HG02610 (cell line): ENCODE measurements around the gene SDHAF1.

Experiments used
- ATAC-seq: cut with Tn5 transposase; IDR thresholded peaks from one replicate; pipeline ENCODE4 v1.9.1; 2021; ENCODE audit warnings: mild to moderate bottlenecking, moderate library complexity; ENCODE audit not compliant: unreplicated experiment

The SDHAF1 gene

GRCh38 chr19:35986664-35987570 lies 8.1 kb upstream of the SDHAF1 start:
- no peak for ATAC-seq

GRCh38 chr19:35987571-35987896 lies 7.5 kb upstream of the SDHAF1 start:
- ATAC-seq = no peak

- ATAC-seq = no peak
Observed at GRCh38 chr19:35988824-35989223, 6.2 kb upstream of the SDHAF1 start.

- no peak for ATAC-seq
Observed at GRCh38 chr19:35990156-35990555, 4.8 kb upstream of the SDHAF1 start.

- no peak for ATAC-seq
Observed at GRCh38 chr19:35990771-35991730, 3.9 kb upstream of the SDHAF1 start.

- no peak for ATAC-seq
Observed at GRCh38 chr19:35991731-35992450, 3.1 kb upstream of the SDHAF1 start.

- ATAC-seq = no peak
Observed at GRCh38 chr19:35992907-35993765, 1.9 kb upstream of the SDHAF1 start.

- ATAC-seq = no peak
Observed at GRCh38 chr19:35993923-35994598, 927 bp upstream of the SDHAF1 start.

- ATAC-seq = no peak
Observed at GRCh38 chr19:35996777-35997176, 1.8 kb downstream of the SDHAF1 start.

GRCh38 chr19:36001605-36002004 lies 6.6 kb downstream of the SDHAF1 start:
- ATAC-seq = no peak

- ATAC-seq = no peak
Observed at GRCh38 chr19:36003284-36003683, 8.3 kb downstream of the SDHAF1 start.

GRCh38 chr19:36006955-36007354 lies 12.0 kb downstream of the SDHAF1 start:
- ATAC-seq = no peak

GRCh38 chr19:36008336-36008978 lies 13.5 kb downstream of the SDHAF1 start, which contains the start of gene SYNE4:
SYNE4 (minus strand) TSS chr19:36008813; CDS start chr19:36008681, 132 bp downstream.
- no peak for ATAC-seq

- ATAC-seq = no peak
Observed at GRCh38 chr19:36009220-36009619, 14.2 kb downstream of the SDHAF1 start.

GRCh38 chr19:36009633-36010379 lies 14.8 kb downstream of the SDHAF1 start:
- no peak for ATAC-seq

GRCh38 chr19:36010402-36010801 lies 15.4 kb downstream of the SDHAF1 start:
- no peak for ATAC-seq

- no peak for ATAC-seq
Observed at GRCh38 chr19:36013280-36014011, 18.5 kb downstream of the SDHAF1 start.
